NCI-H345 treated with DMSO at 0.1 percent for 48 hours (cell line): ENCODE results near the gene PPM1H.
A peak's percentile ranks its signal among the peaks of the same experiment; 100 is the strongest.

Experiments
- DNase-seq: peaks from one replicate; lab custom pipeline; 2025; ENCODE audit not compliant: unreplicated experiment; lab: John Stamatoyannopoulos, UW

The PPM1H gene

GRCh38 chr12:62657363-62657632 lies 277.7 kb downstream of the PPM1H start:
- no peak for DNase-seq

- DNase-seq: no peak
Measured at GRCh38 chr12:62656591-62657362, 278.2 kb downstream of the PPM1H start.

DNA sequence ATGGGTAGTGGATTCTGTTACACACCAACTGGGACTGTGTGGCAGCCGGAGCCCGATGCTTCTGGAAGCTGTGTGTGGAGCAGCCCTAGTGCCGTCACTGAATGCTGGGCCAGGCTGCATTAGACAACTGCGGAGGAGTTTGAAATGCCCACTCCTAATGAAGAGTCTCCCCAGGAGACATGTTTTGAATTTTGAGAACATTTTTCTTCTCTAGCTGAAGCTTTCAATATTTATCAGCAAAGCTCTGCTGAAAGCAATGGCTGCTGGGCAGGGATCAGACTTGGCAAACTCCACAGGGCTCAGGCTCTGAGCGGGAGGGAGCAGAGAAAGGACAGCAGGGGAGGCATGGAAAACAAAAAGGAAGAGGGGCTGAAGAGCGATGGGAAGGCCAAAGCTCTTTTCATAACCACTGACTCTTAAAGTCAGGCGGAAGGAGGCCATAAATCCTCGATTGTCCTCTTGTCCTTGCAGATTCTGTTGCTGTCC lies 279.2 kb downstream of the PPM1H start:
- DNase-seq: no peak

DNA sequence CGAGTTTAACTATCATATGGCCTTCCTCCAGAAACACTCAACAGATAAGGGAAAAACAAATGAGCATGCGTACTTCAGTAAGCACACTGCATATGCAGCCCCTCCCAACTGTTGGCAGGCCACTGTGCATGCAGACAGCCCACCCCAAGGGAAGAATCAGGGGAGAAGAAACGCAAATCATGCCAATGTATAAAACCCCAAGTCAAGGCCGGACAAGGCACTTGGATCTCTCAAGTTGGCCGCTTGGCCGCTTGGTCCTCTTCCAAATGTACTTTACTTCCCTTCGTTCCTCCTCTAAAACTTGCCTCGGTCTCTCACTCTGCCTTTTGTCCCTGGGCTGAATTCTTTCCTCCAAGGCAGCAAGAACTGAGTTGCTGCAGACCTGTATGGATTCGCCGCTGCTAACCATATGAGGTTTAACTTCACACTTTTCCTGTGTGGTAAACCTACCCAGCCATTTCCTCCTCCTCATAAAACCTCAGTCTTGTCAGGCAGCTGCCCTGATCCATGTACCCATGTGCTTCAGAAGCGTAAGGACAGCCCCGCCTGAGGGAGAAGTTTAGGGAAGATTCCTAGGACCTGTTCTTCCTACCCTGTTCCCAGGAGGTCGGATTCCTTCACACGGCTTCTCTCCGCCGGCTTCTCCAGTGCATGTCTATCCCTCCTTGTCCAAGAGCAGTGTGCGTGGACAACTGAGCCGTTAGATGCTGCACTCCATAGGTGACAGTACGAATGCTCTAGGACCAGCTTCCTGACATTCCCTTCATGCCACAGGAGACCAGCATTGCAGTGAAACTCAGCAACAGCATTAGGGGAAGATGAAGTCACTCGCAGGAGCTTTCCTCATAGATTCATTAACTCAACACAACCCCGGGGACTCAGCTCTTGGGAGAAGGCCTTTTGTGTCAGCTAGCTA lies 280.4 kb downstream of the PPM1H start:
- no peak for DNase-seq

DNA sequence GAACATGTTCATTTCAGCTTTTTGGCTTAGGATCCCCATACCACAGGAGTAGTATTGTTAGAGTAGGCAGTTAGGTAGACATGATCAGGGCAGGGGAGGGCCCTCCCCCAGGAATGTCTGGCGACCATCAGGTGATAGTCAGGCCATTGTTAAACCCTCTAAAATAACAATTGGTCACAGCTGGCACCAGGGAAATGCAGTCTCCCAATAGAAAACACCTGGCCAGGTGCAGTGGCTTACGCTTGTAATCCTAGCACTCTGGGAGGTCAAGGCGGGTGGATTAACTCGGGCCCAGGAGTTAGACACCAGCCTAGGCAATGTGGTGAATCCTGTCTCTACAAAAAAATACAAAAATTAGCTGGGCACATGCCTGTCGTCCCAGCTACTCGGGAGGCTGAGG lies 281.2 kb downstream of the PPM1H start:
- DNase-seq: no peak

GRCh38 chr12:62653304-62653703 lies 281.6 kb downstream of the PPM1H start:
- DNase-seq: no peak

- DNase-seq: no peak
Measured at GRCh38 chr12:62651138-62651537, 283.8 kb downstream of the PPM1H start.

DNA sequence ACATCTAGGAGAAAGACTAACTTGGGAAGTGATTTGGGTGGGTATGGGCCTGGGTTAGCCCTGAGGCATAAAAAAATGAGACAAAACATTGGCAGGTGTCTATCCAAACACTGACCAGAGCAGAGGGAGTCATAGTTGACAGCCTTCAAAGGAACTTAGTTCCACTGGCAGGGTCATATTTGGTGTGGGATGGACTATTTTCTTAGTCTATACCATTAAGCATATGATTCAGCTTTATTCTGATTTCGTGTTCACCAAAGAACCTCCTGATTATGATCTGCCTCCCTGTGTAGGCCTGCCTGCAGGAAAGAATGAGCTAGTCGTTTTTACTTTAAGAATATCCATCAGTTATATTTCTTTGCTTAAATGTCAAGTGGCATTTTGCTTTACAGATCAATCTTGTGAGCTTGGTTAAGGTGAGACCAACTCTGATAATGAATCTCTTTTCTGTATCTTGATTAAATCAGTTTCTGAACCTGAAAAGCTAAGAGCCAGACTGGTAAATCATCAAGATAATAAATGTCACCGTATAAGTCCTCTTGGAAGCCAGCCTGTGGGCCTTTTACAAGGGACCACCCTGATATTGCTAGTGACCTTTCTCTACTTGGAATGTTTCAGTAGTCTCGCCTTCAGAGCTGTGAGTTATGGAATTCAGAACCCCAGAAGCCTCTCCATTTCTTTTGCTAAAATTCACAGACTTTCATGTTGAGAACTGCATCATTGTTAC lies 285.4 kb downstream of the PPM1H start:
- DNase-seq: no peak

- no peak for DNase-seq
Measured at GRCh38 chr12:62647586-62647985, 287.4 kb downstream of the PPM1H start.

DNA sequence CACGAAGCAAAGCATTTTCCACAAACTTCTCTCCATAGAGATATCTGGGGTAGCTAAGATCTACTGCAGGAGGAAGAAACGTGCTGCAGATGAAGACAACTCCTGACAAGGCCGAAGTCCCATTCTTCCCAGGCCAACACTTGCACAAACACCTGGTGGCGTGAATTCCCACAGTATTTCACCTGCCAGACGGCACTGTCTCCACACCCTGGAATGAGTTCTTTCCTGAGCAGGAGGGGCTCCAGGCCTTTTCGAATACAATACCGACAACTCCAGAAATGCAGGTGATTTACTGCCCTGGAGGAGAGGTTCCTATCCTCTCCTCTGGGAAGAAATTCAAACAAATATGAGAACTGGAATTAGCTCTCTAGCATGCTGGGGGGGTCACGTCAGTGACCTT lies 288.4 kb downstream of the PPM1H start:
- DNase-seq: no peak

DNA sequence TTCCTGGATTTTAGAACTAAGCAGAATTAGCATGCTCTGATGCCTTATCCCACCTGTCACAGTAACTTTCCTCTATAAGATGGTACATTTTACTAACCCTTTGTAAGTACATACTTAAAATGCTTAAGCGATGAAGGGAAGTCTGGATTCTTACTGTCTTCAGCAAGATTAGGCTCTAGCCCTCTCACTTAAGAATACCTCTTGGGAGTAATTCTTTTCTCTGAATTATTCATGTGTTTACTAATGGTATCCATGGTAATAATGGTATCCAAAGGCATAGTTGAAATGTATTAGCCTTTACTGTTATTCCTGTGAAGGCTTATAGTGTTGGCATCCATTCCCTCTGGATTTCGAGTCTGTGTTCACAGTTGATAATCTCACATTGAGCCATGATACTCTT lies 291.5 kb downstream of the PPM1H start:
- DNase-seq: no peak

DNA sequence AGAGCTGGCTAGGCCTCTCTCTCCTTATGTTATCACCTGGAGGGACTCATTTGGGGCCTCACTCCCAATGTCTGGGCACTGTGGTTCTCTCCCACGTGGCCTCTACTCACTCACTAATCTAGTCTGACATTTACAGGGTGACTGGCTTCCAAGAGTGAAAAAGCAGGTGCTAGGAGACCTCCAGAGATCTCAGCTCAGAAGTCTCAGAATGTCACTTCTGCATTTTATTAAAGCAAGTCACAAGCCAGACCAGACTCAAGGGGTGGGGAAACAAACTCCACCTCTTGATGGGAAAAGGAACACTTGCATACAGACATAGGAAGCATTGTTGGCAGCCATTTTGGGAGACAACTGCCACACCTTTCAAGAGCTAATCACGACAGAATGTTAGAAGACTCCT lies 292.5 kb downstream of the PPM1H start:
- no peak for DNase-seq

DNA sequence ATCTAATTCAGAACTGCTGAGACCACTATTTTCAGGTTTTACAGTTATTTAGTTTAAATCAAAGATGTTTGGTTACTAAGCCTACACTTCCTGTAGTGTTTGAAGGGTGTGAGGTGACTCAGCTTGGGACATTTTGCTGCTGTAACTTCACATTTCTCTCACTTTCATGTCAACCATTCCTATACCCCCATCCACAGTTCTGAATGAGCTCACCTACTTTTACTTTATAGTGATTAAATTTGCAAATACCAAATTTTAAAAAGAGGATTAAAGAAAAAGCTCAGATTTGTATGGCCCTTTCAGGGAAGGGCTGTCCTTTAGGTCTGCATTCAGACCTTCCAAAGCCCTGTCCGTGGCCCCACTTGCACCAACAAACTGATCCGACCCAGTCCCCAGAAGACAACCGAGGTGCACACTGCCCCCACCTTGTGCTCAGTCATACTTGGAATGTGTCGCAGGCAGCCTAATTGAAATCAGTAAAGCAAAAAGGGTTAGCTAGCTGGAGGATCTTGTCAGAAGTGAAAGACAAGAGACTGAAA lies 294.0 kb downstream of the PPM1H start:
- DNase-seq: no peak

- no peak for DNase-seq
Measured at GRCh38 chr12:62637679-62638078, 297.3 kb downstream of the PPM1H start.

DNA sequence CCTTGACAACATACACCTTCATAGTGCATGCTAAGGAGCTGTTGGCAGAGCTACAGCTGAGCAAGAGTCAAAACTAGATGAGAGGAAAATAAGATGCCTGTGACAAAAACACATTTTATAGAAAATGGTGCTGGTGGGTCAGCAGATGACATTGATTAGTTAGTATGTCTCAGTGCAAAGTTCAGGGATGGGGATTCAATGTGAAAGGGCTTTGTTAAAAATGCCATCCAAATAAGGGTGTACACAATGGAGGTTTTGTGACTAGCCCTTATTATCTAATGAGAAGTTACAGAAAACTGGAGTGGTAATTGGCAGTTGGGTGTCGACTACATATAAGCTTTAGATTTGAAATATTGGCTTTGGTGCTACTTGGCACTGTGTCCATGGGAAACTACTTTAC lies 299.3 kb downstream of the PPM1H start:
- no peak for DNase-seq

GRCh38 chr12:62632411-62632918 lies 302.5 kb downstream of the PPM1H start:
- no peak for DNase-seq

GRCh38 chr12:62631471-62632410 lies 303.2 kb downstream of the PPM1H start:
- DNase-seq: peak; percentile 63

GRCh38 chr12:62629971-62630739 lies 304.8 kb downstream of the PPM1H start:
- peak; percentile 96 for DNase-seq

- no peak for DNase-seq
Measured at GRCh38 chr12:62629413-62629812, 305.5 kb downstream of the PPM1H start.
